GM18502 (cell line): ENCODE measurements around the gene CCDC116.
"Not testable (repeated sequence)": the region's sequence is repeated elsewhere in the genome, so short reads cannot be mapped to it uniquely, and the experiment has no call there.

Source experiments
- ATAC-seq: cut with Tn5 transposase; IDR thresholded peaks from one replicate; pipeline ENCODE4 v1.9.1; 2021; ENCODE audit warnings: mild to moderate bottlenecking; ENCODE audit not compliant: unreplicated experiment, poor library complexity

Gene CCDC116

DNA sequence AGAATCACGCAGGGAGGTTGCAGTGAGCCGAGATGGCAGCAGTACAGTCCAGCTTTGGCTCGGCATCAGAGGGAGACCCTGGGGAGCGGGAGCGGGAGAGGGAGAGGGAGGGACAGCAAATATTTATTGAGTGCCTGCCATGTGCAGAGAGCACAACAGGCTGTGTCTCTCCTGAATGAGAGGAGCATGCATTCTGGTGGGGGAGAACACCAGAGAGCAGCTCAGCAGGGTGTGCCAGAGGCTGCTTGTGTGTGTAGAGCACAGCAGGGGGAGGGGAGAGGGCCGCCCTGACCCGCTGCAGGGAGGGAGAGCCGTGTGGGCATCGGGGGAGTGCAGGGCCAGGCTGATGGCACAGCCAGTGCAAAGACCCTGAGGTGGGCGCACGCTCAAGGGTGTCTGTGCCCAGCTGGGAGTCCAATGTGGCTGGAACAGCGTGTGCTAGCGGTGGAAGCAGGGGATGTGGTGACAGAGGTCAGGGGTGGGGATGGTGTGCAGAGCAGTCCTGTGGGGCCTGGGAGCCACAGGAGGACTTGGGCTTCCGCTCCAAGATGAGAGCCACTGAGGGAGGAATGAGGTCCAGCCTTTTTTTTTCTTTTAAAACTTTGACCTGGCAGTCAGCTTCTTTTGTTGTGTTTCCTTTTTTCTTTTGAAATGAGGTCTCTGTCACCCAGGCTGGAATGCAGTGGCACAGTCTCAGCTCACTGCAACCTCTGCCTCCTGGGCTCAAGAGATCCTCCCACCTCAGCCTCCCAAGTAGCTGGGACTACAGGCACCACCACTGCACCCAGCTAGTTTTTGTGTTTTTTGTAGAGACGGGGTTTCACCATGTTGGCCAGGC lies 45.3 kb downstream of the CCDC116 start:
- ATAC-seq, result no peak

DNA sequence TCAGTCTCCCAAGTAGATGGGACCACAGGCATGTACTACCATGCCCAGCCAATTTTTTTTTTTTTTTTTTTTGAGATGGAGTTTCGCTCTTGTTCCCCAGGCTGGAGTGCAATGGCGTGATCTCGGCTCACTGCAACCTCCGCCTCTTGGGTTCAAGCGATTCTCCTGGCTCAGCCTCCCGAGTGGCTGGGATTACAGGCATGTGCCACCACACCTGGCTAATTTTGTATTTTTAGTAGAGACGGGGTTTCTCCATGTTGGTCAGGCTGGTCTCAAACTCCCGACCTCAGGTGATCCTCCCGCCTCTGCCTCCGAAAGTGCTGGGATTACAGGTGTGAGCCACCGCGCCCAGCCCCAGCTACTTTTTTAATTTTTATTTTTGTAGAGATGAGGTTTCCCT lies 46.3 kb downstream of the CCDC116 start:
- ATAC-seq, result not testable (repeated sequence)

DNA sequence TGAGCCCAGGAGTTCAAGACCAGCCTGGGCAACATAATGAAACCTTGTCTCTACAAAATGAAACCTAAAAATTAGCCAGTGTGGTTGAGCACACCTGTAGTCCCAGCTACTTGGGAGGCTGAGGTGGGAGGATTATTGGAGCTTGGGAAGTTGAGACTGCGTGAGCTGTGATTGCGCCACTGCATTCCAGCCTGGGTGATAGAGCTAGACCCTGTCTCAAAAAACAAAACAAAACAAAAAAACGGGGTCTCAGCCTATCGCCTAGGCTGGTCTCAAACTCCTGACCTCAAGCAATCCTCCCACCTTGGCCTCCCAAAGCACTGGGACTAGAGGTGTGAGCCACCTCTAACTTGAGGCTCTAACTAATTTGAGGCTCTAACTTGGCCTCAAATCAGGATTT lies 46.8 kb downstream of the CCDC116 start:
- no peak for ATAC-seq

DNA sequence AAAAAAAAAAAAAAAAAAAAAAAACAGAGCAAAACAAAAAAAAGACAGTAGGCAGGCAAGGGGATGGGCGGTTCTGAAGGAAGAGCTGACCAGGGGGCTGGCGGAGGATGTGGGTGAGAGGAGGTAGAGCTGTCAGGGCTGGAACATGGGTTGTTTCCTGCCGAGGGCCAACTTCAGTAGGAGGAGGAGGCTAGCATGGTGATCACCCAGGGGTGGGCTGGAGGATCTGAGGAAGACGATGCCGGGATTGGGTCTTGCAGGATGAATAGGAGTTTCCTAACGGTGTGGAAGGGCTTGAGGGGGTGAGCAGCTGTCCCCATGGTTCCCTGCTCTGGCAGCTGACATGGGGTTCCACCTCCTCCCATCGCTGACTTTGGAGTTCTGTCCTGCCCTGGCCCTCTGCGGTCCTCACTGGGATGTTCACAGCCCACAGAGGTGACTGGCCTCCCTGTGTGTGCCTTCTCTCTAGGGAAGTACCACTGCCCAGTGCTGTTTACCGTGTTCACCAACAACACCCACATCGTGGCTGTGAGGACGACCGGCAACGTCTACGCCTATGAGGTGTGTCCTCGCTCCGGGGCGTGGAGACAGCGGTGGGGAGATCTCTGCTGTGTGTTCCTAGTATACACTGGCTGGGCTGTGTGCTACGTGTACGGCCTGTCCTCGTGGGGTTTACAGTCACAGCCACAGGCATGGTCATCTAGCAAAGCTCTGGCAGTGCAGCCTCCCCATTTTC lies 48.4 kb downstream of the CCDC116 start:
- no peak for ATAC-seq

DNA sequence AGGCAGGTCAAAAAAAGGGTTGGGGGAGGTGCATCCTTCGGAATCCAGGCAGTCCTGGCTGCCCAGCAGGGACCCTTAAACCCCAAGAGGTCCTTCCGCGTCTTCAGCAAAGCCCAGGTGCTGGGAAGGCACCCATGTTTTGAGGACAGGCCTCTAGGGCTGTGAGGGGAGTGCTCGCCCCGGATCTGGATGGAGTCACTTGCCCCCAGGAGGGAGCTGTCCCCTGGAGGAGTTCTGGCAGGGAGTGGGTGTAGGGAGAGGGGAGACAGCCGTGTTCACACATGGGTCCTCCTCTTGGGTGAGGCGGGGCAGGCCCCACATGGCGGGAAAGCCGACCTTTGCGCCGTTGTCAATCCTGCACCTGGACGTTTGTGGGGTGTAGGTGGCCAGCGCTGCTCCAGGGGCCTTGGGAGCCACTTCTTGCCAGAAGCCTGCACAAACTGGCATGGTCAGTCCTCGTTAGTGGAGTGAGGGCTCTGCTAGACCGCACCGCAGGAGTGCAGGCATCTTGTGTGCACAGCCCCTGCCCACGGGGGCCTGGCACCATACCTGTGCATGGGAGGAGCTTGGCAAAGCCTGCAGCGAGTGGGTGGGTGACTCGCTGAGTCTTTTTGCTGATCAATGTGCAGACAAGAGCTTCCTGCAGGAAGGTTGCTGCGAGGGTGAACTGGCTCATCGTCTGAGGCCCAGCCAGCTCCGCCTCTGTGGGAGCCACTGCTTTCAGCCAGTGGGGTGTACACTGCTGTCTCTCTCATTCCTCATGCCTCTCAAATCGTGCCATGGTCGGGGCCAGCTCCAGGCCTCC lies 49.2 kb downstream of the CCDC116 start:
- ATAC-seq, result no peak

DNA sequence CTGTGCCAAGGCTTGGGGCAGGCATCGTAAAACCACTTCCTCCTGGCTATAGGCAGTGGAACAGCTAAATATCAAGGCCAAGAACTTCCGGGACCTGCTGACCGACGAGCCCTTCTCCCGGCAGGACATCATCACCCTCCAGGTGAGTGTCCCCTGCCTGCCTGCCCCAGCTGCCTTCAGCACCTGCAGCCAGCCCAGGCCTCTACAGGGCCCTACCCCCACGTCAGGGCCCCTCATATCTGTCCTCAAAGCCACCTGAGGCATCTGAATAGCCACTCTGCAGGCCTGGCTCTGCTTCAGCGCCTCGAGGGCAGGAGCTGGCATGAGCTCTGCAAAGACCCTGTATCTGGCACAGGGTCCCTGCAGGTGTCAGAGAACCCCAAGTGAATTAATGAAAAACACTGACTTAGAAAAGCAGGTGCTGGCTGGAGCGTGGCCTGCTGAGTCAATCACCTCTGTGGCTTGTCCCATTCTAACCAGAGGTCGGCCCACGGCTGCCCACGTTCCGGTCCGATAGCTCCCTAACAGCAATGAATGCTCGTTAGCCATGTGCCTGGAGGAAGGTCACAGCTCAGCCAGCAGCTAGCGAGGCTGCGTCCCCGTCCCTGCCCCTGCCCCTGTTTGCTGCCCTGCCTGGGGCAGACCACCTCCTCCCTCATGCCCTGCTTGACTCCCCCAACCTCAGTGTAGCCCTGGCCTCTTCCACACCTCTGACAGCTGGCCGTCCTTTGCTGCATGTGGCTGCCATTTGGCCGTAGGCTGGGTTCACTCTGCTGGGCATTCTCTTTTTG lies 50.0 kb downstream of the CCDC116 start:
- ATAC-seq, result no peak

DNA sequence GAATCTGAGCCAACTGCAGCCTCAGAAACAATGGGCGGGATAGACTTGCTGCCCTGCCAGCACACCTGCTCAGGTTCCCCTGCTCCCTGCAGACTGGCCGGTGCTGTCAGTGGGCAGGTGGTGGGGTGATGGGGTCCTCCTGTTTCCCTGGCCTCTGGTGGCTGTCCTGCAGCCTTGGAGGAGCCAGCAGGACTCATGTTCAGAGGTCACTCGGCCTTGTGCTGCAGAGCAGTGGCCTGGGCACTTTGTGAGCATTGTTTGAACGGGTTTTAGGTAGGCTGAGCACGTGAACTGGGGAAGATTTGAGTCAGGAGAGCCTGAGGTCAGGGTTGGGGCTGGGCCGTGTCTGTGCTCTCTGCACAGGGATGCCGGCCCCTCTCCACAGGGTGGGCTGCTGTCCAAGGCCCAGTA lies 50.8 kb downstream of the CCDC116 start:
- no peak for ATAC-seq

DNA sequence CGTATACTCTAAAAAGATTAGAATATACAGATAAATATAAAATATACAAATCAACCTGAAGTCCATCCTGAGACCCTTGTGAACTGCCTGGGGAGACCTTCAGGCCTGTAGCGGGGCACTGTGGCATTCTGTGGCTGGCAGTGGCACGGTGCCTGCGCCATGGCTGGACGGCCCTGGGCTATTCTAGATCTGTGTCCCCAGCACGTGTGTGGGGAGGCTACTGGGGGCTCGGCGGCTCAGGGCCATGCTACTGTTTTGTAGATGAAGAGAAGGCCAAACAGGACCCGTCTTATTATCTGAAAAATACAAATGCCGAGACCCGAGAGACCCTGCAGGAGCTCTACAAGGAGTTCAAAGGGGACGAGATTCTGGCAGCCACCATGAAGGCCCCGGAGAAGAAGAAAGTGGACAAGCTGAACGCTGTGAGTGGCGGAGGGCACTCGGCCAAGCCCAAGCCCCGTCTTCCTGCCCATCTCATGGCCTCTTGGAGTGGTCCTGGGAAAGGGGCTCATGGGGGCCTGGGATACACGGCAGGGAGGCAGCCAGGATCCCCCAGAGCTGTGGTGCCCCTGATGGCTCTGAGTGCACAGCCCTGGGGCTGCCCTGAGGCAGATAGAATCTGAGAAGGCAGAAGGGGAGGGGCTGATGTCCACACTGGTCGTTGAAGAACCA lies 52.1 kb downstream of the CCDC116 start:
- ATAC-seq, result no peak

DNA sequence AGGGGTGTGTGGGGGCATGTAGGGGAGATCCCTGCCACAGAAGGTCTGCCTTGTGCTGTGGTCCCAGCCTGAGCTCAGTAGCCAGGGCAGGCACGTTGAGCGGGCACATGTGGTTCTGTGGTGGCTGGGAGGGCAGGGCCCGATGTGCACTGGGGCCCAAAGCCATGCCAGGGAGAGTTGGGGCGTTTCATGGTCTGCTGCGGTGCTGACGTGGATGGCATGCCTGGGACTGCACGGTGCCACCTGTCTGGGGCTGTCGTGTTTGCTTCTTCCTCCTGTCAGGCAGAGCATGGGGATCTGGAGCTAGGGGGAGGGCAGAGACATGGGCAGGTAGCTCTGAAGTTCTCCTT lies 52.6 kb downstream of the CCDC116 start:
- no peak for ATAC-seq

DNA sequence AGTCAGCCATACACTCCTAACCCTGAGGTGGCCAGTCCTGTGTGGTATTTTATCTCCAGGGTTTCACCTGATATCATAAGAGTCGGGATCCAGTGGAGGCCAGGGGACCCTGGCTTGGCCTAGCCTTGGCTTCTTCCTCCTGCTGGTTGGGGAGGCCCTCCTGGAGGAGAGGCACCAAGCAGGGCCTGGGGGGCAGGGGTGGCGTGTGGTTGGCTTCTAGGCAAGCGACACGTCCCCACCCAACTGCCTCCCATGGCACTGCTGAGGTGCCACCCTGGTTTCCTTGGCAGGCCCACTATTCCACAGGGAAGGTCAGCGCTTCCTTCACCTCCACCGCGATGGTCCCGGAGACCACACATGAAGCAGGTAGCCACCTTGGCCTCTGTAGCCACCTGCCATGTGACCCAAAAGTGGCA lies 53.6 kb downstream of the CCDC116 start:
- ATAC-seq, result no peak
